Loucy (cell line): ENCODE measurements around the gene CFAP45.

Source experiments
- H2AFZ ChIP-seq: fragments of 200-600 bp; sonication (generic); 2 replicates; pipeline ENCODE4 v1.6.0; 2016; ENCODE audit warnings: antibody characterized with exemption, mild to moderate bottlenecking, low read length, moderate library complexity
- H3F3A ChIP-seq: fragments of 200-600 bp; 2 replicates; pipeline ENCODE4 v1.6.0; 2016; ENCODE audit warnings: antibody characterized with exemption, low read depth, mild to moderate bottlenecking
- H3K27me3 ChIP-seq: fragments of 200-600 bp; sonication (generic); 2 replicates; pipeline ENCODE4 v1.6.1; 2014; ENCODE audit warnings: low read length, mild to moderate bottlenecking; ENCODE audit not compliant: insufficient read depth, poor library complexity, severe bottlenecking
- H3K36me3 ChIP-seq: fragments of 200-600 bp; sonication (generic); 2 replicates; pipeline ENCODE4 v1.6.1; 2016; ENCODE audit warnings: low read length; ENCODE audit not compliant: insufficient read depth
- H3K4me1 ChIP-seq: fragments of 200-600 bp; sonication (generic); 2 replicates; pipeline ENCODE4 v1.5.1; 2014; ENCODE audit warnings: low read length, mild to moderate bottlenecking; ENCODE audit not compliant: insufficient read depth, poor library complexity, severe bottlenecking
- H3K4me2 ChIP-seq: fragments of 200-600 bp; sonication (generic); 2 replicates; pipeline ENCODE4 v1.6.0; 2014; ENCODE audit warnings: antibody characterized with exemption, low read length, low read depth, mild to moderate bottlenecking; ENCODE audit not compliant: poor library complexity, severe bottlenecking
- H3K4me3 ChIP-seq: fragments of 200-600 bp; sonication (generic); 2 replicates; pipeline ENCODE4 v1.5.1; 2014; ENCODE audit warnings: low read length, mild to moderate bottlenecking, mixed read lengths; ENCODE audit not compliant: poor library complexity, severe bottlenecking
- H3K79me2 ChIP-seq: fragments of 200-600 bp; sonication (generic); 2 replicates; pipeline ENCODE4 v1.6.1; 2014; ENCODE audit warnings: low read length; ENCODE audit not compliant: insufficient read depth
- H3K9ac ChIP-seq: fragments of 200-600 bp; sonication (generic); 2 replicates; pipeline ENCODE4 v1.6.0; 2014; ENCODE audit warnings: mild to moderate bottlenecking, low read depth, low read length, moderate library complexity; ENCODE audit not compliant: poor library complexity, severe bottlenecking
- H3K9me2 ChIP-seq: fragments of 200-600 bp; sonication (generic); replicated peaks from 2 replicates; pipeline ENCODE4 v1.6.1; 2016; ENCODE audit warnings: low read depth, low read length, mixed read lengths
- H3K9me3 ChIP-seq: fragments of 200-600 bp; sonication (generic); 2 replicates; pipeline ENCODE4 v1.6.1; 2014; ENCODE audit warnings: mild to moderate bottlenecking, antibody characterized with exemption, low read length, low read depth; ENCODE audit not compliant: insufficient read depth
- H4K20me1 ChIP-seq: fragments of 200-600 bp; sonication (generic); 2 replicates; pipeline ENCODE4 v1.6.0; 2014; ENCODE audit warnings: antibody characterized with exemption, low read length, mild to moderate bottlenecking; ENCODE audit not compliant: insufficient read depth, poor library complexity, severe bottlenecking
- EZH2phosphoT487 ChIP-seq: fragments of 200-600 bp; IDR thresholded peaks from 2 replicates; pipeline ENCODE4 v1.6.1; 2018; ENCODE audit warnings: antibody characterized with exemption, mild to moderate bottlenecking, moderate library complexity, borderline replicate concordance
- TF ChIP-seq, protein P1 (sequence below): fragments of 200-600 bp; sonication (generic); conservative IDR thresholded peaks from 2 replicates; pipeline ENCODE4 v1.5.1; 2014; ENCODE audit warnings: mild to moderate bottlenecking, antibody characterized with exemption, low read length

CFAP45 gene

DNA sequence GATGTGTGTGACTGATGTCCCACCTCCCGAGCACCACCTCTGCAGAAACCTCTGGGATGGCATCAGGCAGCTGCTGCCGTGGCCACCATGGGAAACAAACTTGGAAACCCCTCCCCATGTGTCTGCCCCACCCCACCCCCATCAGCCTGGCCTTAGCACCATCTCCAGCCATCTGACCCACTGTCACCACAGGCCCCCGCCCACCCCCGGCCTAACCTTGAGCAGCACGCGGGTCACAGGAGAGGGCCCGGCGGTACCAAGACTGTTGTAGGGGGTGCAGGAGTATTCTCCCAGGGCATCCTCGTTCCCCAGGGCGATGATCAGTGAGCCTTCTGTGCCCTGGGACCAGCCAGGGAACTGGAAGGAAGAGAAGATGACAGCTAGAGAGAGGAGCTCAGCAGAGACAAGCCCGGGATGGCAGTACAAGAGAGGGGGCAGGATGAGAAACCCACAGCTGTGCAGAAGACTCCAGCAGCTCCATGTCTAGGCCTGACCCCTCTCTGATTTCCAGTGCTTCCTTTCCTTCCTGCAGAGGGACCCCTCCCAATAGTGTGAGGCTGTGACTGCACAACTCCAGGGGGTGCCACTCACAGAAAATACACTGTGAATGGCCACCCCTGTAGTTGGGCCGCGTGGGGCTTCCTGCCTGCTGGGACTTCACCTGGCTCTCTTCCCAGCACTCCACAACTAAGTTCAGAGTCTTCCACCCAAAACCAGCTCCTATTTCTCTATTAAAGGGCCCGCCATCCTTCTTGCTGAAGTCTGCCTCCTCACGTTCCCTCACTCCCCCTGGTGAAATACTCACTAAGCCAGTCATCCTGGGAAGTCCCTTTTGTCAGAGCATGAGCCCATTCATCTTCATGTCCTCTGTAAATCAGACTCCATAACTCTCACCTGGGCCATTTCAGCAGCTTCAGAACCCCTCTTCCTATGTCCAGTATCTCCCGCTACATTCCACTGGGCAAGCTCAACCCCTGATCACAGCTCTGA is 32.6 kb upstream of the CFAP45 start:
- no peaks in the 10 kb centered on the region for H3K9me3 ChIP-seq
- no peaks in the 10 kb centered on the region for H3K36me3 ChIP-seq
- no peak overlapping the region for H3K4me2 ChIP-seq
- H3K79me2 ChIP-seq = no peaks in the 10 kb centered on the region
- H4K20me1 ChIP-seq = no peaks in the 10 kb centered on the region
- no peaks in the 10 kb centered on the region for H3K4me1 ChIP-seq
- H3F3A ChIP-seq = no peaks in the 10 kb centered on the region
- TF ChIP-seq, protein P1, sequence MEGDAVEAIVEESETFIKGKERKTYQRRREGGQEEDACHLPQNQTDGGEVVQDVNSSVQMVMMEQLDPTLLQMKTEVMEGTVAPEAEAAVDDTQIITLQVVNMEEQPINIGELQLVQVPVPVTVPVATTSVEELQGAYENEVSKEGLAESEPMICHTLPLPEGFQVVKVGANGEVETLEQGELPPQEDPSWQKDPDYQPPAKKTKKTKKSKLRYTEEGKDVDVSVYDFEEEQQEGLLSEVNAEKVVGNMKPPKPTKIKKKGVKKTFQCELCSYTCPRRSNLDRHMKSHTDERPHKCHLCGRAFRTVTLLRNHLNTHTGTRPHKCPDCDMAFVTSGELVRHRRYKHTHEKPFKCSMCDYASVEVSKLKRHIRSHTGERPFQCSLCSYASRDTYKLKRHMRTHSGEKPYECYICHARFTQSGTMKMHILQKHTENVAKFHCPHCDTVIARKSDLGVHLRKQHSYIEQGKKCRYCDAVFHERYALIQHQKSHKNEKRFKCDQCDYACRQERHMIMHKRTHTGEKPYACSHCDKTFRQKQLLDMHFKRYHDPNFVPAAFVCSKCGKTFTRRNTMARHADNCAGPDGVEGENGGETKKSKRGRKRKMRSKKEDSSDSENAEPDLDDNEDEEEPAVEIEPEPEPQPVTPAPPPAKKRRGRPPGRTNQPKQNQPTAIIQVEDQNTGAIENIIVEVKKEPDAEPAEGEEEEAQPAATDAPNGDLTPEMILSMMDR = no peak
- TF ChIP-seq EZH2phosphoT487 = no peak
- H3K9me2 ChIP-seq = no peaks in the 10 kb centered on the region
- no peak overlapping the region for H3K9ac ChIP-seq
- H3K4me3 ChIP-seq = no peak overlapping the region
- H3K27me3 ChIP-seq = no peaks in the 10 kb centered on the region
- H2AFZ ChIP-seq = no peak overlapping the region

DNA sequence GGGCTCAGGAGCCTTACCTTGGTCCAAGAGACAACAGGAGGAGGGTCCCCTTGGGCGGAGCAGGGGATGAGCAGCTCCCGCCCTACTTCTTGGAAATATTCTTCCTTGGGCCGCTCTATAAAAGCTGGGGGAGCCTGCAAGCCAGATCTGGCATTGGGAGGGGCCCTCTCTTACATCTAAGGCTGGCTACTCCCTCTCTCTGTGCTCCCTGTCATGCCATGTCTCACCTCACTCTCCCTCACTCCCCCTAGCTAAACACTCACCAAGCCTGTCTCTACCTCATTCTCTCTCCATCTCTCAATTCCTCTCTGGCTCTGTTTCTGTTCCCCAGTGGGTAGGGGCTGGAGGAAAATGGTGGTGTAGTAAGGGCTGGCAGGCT is 31.8 kb upstream of the CFAP45 start:
- no peak overlapping the region for H3K4me2 ChIP-seq
- TF ChIP-seq, protein P1 = no peak
- no peak for TF ChIP-seq EZH2phosphoT487
- no peak overlapping the region for H2AFZ ChIP-seq
- H3K9me2 ChIP-seq = no peaks in the 10 kb centered on the region
- H3K27me3 ChIP-seq = no peaks in the 10 kb centered on the region
- no peaks in the 10 kb centered on the region for H4K20me1 ChIP-seq
- no peaks in the 10 kb centered on the region for H3F3A ChIP-seq
- no peak overlapping the region for H3K4me3 ChIP-seq
- no peak overlapping the region for H3K9ac ChIP-seq
- H3K36me3 ChIP-seq = no peaks in the 10 kb centered on the region
- H3K4me1 ChIP-seq = no peaks in the 10 kb centered on the region
- H3K9me3 ChIP-seq = no peaks in the 10 kb centered on the region
- no peaks in the 10 kb centered on the region for H3K79me2 ChIP-seq

DNA sequence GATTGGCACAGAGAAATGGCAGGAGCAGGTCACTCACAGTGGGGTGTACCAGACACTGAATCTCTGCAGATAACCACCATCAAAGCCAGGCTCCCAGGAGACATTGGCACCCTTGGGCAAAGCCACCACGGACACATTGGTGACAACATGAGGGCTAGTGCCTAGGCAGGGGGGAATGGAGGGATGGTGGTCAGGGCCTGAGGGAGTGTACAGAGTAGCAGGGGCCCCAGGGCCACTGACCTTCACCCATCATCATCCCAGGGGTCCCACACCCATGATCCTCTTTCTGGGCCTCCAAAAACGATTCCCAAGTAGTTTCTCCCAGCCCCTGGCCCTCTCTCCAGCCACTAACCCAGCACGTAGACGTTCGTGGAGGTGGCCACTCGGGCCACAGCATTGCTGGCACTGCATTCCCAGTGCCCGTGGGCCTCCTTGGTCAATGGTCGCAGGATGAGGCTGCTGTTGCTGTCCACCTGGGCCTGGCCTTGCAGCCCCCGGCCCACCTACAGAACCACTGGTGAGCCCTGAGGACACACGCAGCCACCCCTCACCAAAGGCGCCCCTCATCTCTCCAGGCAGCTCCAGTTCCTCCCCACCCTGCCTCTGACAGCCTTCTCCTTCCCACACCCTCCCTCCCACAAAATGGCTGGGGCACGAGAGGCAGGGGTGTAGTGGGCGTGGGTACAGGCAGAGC is 31.3 kb upstream of the CFAP45 start:
- H3K36me3 ChIP-seq = no peaks in the 10 kb centered on the region

More for the DNA sequence above, 31.3 kb upstream of the CFAP45 start:
- Histone ChIP-seq H3K79me2 (peaks cover 3% of the 10 kb centered on the region; the same call in 1 of the 2 replicates), H3F3A (no peaks in the 10 kb centered on the region), H3K9me2 (no peaks in the 10 kb centered on the region), H3K9ac (no peak overlapping the region), H3K9me3 (no peaks in the 10 kb centered on the region), H2AFZ (no peak overlapping the region), H3K4me2 (no peak overlapping the region), H3K4me3 (no peak overlapping the region), H4K20me1 (no peaks in the 10 kb centered on the region), H3K27me3 (no peaks in the 10 kb centered on the region), H3K4me1 (peaks cover 3% of the 10 kb centered on the region)
- no peak for TF ChIP-seq EZH2phosphoT487
- TF ChIP-seq, protein P1 = no peak
